HepG2 (cell line): ENCODE data around the gene UBE2O. TPM values are rescaled to one million over a fixed set of nuclear protein-coding genes. Genes with fewer than 3 reads are reported as not detected.
A peak's percentile ranks its signal among the peaks of the same experiment; 100 is the strongest.

ENCODE experiments used
- ATAC-seq: fragments of 200-7000 bp; cut with Tn5 transposase; 3 replicates; pipeline ENCODE4 v1.9.1; 2020; ENCODE audit warnings: mild to moderate bottlenecking, moderate library complexity
- BruUV-seq: library from RNA; stranded (reverse); fragments of 400-500 nt; replicated peaks from 2 replicates; lab custom pipeline; 2021; lab: Mats Ljungman, UMichigan
- CTCF ChIA-PET: fragments of 300-600 bp; formaldehyde crosslinking; extraction: SDS; loops from one replicate; lab custom pipeline; 2021; ENCODE audit warnings: low total read pairs, inconsistent platforms, low intra/inter-chr PET ratio; lab: Yijun Ruan, JAX
- POLR2A ChIA-PET: fragments of 350-600 bp; sonication (Branson Sonifier 250); formaldehyde crosslinking; loops from one replicate; lab custom pipeline; 2020; ENCODE audit warnings: antibody characterized with exemption, inconsistent platforms; lab: Yijun Ruan, JAX
- DNase-seq: peaks from one replicate; pipeline ENCODE4 v3.0.0-alpha.2; 2015; ENCODE audit warnings: low spot score
- FAIRE-seq: peaks from 3 replicates; lab custom pipeline; 2011; peaks lifted over from hg19 to GRCh38; lab: Jason Lieb, UNC
- H2AFZ ChIP-seq: one replicate; pipeline ENCODE4 v1.6.1; 2011; ENCODE audit warnings: low read length, inconsistent platforms
- H3K27ac ChIP-seq: fragments of 300-600 bp; 3 replicates; pipeline ENCODE4 v1.8.0; 2011; ENCODE audit warnings: mixed run types, mild to moderate bottlenecking, mixed read lengths, low read length, inconsistent platforms; ENCODE audit not compliant: insufficient read depth; ENCODE audit errors: extremely low read length
- H3K27me3 ChIP-seq, 2 experiments: fragments of 200-600 bp in 1 of 2; 2 replicates in 1 of 2; 3 replicates in 1 of 2; pipeline versions ENCODE4 v1.6.0 to v1.8.0; 2011; ENCODE audit warnings: low read length in 2 of 2, mild to moderate bottlenecking in 2 of 2, moderate library complexity in 2 of 2, inconsistent platforms in 1 of 2; ENCODE audit not compliant: insufficient read depth in 2 of 2, control insufficient read depth in 1 of 2
- H3K36me3 ChIP-seq, 2 experiments: fragments of 200-600 bp in 1 of 2; replicated peaks in 1 of 2; 2 replicates in 1 of 2; 3 replicates in 1 of 2; pipeline versions ENCODE4 v1.5.1 to v1.8.0; 2011; ENCODE audit warnings: low read length in 2 of 2, inconsistent platforms in 1 of 2; ENCODE audit not compliant: insufficient read depth in 2 of 2, control insufficient read depth in 1 of 2
- H3K4me1 ChIP-seq: 2 replicates; pipeline ENCODE4 v1.5.1; 2012; ENCODE audit warnings: low read length, inconsistent platforms; ENCODE audit not compliant: insufficient read depth
- H3K4me2 ChIP-seq: 2 replicates; pipeline ENCODE4 v1.6.0; 2011; ENCODE audit warnings: low read depth, low read length, inconsistent platforms
- H3K4me3 ChIP-seq, 3 experiments: fragments of 200-600 bp in 1 of 3; sonication (generic), shearing (Covaris generic) in 1 of 3; replicated peaks in 1 of 3; 2 replicates each; pipeline ENCODE4 v1.5.1; 2011 to 2016; ENCODE audit warnings: low read length in 3 of 3, inconsistent platforms in 2 of 3, low read depth in 2 of 3, mild to moderate bottlenecking in 2 of 3, control low read depth in 1 of 3, mixed read lengths in 1 of 3; ENCODE audit not compliant: insufficient read depth in 1 of 3
- H3K79me2 ChIP-seq: one replicate; pipeline ENCODE4 v1.6.1; 2011; ENCODE audit warnings: low read length, inconsistent platforms; ENCODE audit not compliant: insufficient read depth
- H3K9ac ChIP-seq: 2 replicates; pipeline ENCODE4 v1.6.0; 2011; ENCODE audit warnings: mild to moderate bottlenecking, low read depth, low read length, inconsistent platforms; ENCODE audit not compliant: insufficient read depth
- H3K9me3 ChIP-seq: 2 replicates; pipeline ENCODE4 v1.5.1; 2012; ENCODE audit warnings: mild to moderate bottlenecking, low read length
- H4K20me1 ChIP-seq: 2 replicates; pipeline ENCODE4 v1.6.0; 2011; ENCODE audit warnings: inconsistent platforms, mild to moderate bottlenecking, low read length, moderate library complexity; ENCODE audit not compliant: insufficient read depth
- ARID5B ChIP-seq: IDR thresholded peaks from 2 replicates; pipeline ENCODE4 v1.4.0; 2020; ENCODE audit warnings: mild to moderate bottlenecking, missing genetic modification reagents
- ELF3 ChIP-seq: IDR thresholded peaks from 2 replicates; pipeline ENCODE4 v1.6.1; 2016; ENCODE audit warnings: missing genetic modification reagents, missing compliant biosample characterization
- HNF1B ChIP-seq: sonication (generic); formaldehyde crosslinking; IDR thresholded peaks from 2 replicates; pipeline ENCODE4 v1.5.1; 2020; ENCODE audit warnings: mild to moderate bottlenecking, moderate library complexity, missing genetic modification reagents
- LRRFIP1 ChIP-seq: sonication (generic); formaldehyde crosslinking; conservative IDR thresholded peaks from 2 replicates; pipeline ENCODE4 v1.4.0; 2020; ENCODE audit warnings: missing genetic modification reagents
- NCOR1 ChIP-seq: fragments of 200-600 bp; sonication (generic); IDR thresholded peaks from 2 replicates; pipeline ENCODE4 v1.7.0; 2017; ENCODE audit warnings: antibody characterized with exemption, low read length, borderline replicate concordance
- NFE2L2 ChIP-seq: fragments of 150-350 bp; IDR thresholded peaks from 2 replicates; pipeline ENCODE4 v1.6.1; 2014; ENCODE audit warnings: low read length
- NR2F1 ChIP-seq, 2 experiments: fragments of 450-650 bp in 1 of 2; formaldehyde crosslinking in 1 of 2; IDR thresholded peaks; 2 replicates each; pipeline versions ENCODE4 v1.5.0 to v1.6.1; 2016 to 2020; ENCODE audit warnings: mild to moderate bottlenecking in 1 of 2, missing compliant biosample characterization in 1 of 2, missing genetic modification reagents in 1 of 2, moderate library complexity in 1 of 2
- SKI ChIP-seq: fragments of 450-650 bp; IDR thresholded peaks from one replicate; pipeline ENCODE4 v1.6.1; 2018; ENCODE audit warnings: mild to moderate bottlenecking; ENCODE audit not compliant: partially characterized antibody
- SNAPC2 ChIP-seq: sonication (generic); formaldehyde crosslinking; IDR thresholded peaks from 2 replicates; pipeline ENCODE4 v1.8.1; 2022; ENCODE audit warnings: mild to moderate bottlenecking, missing genetic modification reagents
- SP140L ChIP-seq: sonication (generic); formaldehyde crosslinking; IDR thresholded peaks from 2 replicates; pipeline ENCODE4 v1.4.0; 2020; ENCODE audit warnings: missing genetic modification reagents, borderline replicate concordance
- ZBTB1 ChIP-seq: sonication (generic); formaldehyde crosslinking; IDR thresholded peaks from 2 replicates; pipeline ENCODE4 v1.4.0; 2020; ENCODE audit warnings: missing genetic modification reagents, borderline replicate concordance
- ZNF101 ChIP-seq: sonication (generic); formaldehyde crosslinking; IDR thresholded peaks from 2 replicates; pipeline ENCODE4 v1.4.0; 2020; ENCODE audit warnings: mild to moderate bottlenecking, low read depth, missing genetic modification reagents, borderline replicate concordance
- ZNF501 ChIP-seq: sonication (generic); formaldehyde crosslinking; IDR thresholded peaks from 2 replicates; pipeline ENCODE4 v1.5.1; 2020; ENCODE audit warnings: mild to moderate bottlenecking, moderate library complexity, missing genetic modification reagents
- ZNF552 ChIP-seq: sonication (generic); formaldehyde crosslinking; IDR thresholded peaks from 2 replicates; pipeline ENCODE4 v1.9.0; 2022; ENCODE audit warnings: missing genetic modification reagents, mild to moderate bottlenecking, borderline replicate concordance
- ZNF570 ChIP-seq: sonication (generic); formaldehyde crosslinking; IDR thresholded peaks from 2 replicates; pipeline ENCODE4 v1.4.0; 2020; ENCODE audit warnings: mild to moderate bottlenecking, missing genetic modification reagents, borderline replicate concordance
- WGBS: methylation state at CpG from one replicate; pipeline ENCODE4 v1.1.6; 2017; ENCODE audit warnings: low lambda C conversion rate; 5-methylcytosine and 5-hydroxymethylcytosine counted together
- in situ Hi-C: cut with HindIII; loops from 2 replicates; pipeline ENCODE4 v1.10.0; 2017; ENCODE audit warnings: low pct_unique_long_range_greater_than_20kb; ENCODE audit not compliant: extremely low pct_ligation_motif_present
- intact Hi-C: fragments of 100-400 bp; cut with micrococcal nuclease; formaldehyde crosslinking; loops from one replicate; pipeline ENCODE4 v1.10.0; 2022; ENCODE audit not compliant: unreplicated experiment
- polyA plus RNA-seq, 8 experiments: library from polyadenylated mRNA; depleted of rRNA in 3 of 8; stranded (reverse) in 7 of 8; unstranded in 1 of 8; fragments of >200 nt; fragmentation: Illumina TruSeq in 4 of 8; extraction: Trizol in 4 of 8; gene quantifications; 2 replicates each; pipeline versions ENCODE4 v1.2.1 to v1.2.3, GENCODE V29; 2011 to 2016; ENCODE audit warnings: low read depth in 4 of 8, missing spikeins in 1 of 8, mixed read lengths in 1 of 8; ENCODE audit not compliant: insufficient read depth in 1 of 8
- total RNA-seq, 5 experiments: library from RNA; depleted of rRNA; stranded (reverse); fragments of >200 nt; fragmentation: Illumina TruSeq; extraction: Trizol; gene quantifications; 2 replicates each; pipeline ENCODE4 v1.2.3, GENCODE V29; 2016; ENCODE audit warnings: low read depth in 1 of 5

UBE2O gene
- total and polyA plus RNA-seq, 2 of the 13 experiments (the other 11 are each of a cell fraction or from before 2014, with no cell fraction given) = 21.5 to 23.5 TPM

GRCh38 chr17:76497699-76497978 lies 44.7 kb upstream of the UBE2O start (continued):
- TF ChIP-seq SNAPC2 (no peak), ZBTB1 (CRISPR knock-in tag) (no peak), ELF3 (CRISPR knock-in tag) (no peak)
- TF ChIP-seq, all 625 proteins: peak for 10

- no peak for FAIRE-seq
- BruUV-seq = no TSS peak
- TF ChIP-seq ARID5B (CRISPR knock-in tag) (no peak), SKI (no peak), NR2F1 (CRISPR knock-in tag; IDR thresholded peaks at IDR 0.05) (0 out of 4 replicates have a peak, but pooled peaks of 1 of the 2 experiments have one; percentile 21), SP140L (no peak), HNF1B (CRISPR knock-in tag) (peak; percentile 38; the same call in 1 of the 2 replicates), ZNF570 (no peak), NFE2L2 (no peak), ZNF552 (CRISPR knock-in tag) (no peak), NCOR1 (no peak), LRRFIP1 (no peak), ZNF501 (CRISPR knock-in tag) (peak; percentile 63), ZNF101 (CRISPR knock-in tag) (no peak)
Observed at GRCh38 chr17:76496464-76496863, 43.5 kb upstream of the UBE2O start.

More at GRCh38 chr17:76496464-76496863, 43.5 kb upstream of the UBE2O start:
- Histone ChIP-seq H3K27ac (no peak overlapping the region), H3K4me3 (no peak overlapping the region), H4K20me1 (peaks cover 37% of the 10 kb centered on the region; the same call in 1 of the 2 replicates), H3K79me2 (peaks cover 29% of the 10 kb centered on the region), H3K9me3 (no peaks in the 10 kb centered on the region), H2AFZ (no peak overlapping the region), H3K9ac (no peak overlapping the region), H3K27me3 (no peaks in the 10 kb centered on the region; a peak in 1 of 5 replicates), H3K4me2 (no peak overlapping the region), H3K4me1 (peaks cover 70% of the 10 kb centered on the region), H3K36me3 (0 out of 5 replicates have a peak, but pooled peaks cover 0 to 1% of the 10 kb centered on the region in 2 experiments)
- ATAC-seq (no peak), DNase-seq (no peak)
- ChIA-PET CTCF (no interaction called here), POLR2A (interaction anchor here (6.2 to 8.2 kb wide), 2 partner anchors 9 to 20 kb away, joined by 59 to 252 read pairs; no protein-coding TSS in a partner anchor)
- in situ Hi-C loops (no loop called here), intact Hi-C loops (no loop called here)
- WGBS = 79% methylated on average over 6 of the region's 6 CpGs
